Measurements from ENCODE around the gene SLC3A2. TPM values are rescaled to one million over a fixed set of nuclear protein-coding genes. Genes with fewer than 3 reads are reported as not detected.

The SLC3A2 gene
- total and polyA plus RNA-seq, 2 of the 13 experiments (the other 11 are each of a cell fraction or from before 2014, with no cell fraction given) = 213 to 226 TPM

GRCh38 chr11:62855571-62856332 is 24.9 kb upstream of the SLC3A2 start (continued):
- TF ChIP-seq ZNF275 (CRISPR knock-in tag; IDR thresholded peaks at IDR 0.05; ENCODE audit: borderline replicate concordance) = peak; percentile 98
- TF ChIP-seq ZNF720 (CRISPR knock-in tag; IDR thresholded peaks at IDR 0.05) = no peak
- TF ChIP-seq ZHX1 (CRISPR knock-in tag; IDR thresholded peaks at IDR 0.05; ENCODE audit: low read depth) = peak; percentile 75
- peak; percentile 28; the same call in 1 of the 2 replicates for TF ChIP-seq ZNF543 (CRISPR knock-in tag; IDR thresholded peaks at IDR 0.05)
- TF ChIP-seq ZNF576 (CRISPR knock-in tag; IDR thresholded peaks at IDR 0.05) = no peak
- TF ChIP-seq ZBTB20 (CRISPR knock-in tag; IDR thresholded peaks at IDR 0.05; ENCODE audit: borderline replicate concordance, low read depth) = peak; percentile 67; the same call in 1 of the 2 replicates
- TF ChIP-seq DZIP1 (CRISPR knock-in tag; IDR thresholded peaks at IDR 0.05) = peak; percentile 65; the same call in 1 of the 2 replicates
- TF ChIP-seq FOXA3 (CRISPR knock-in tag; IDR thresholded peaks at IDR 0.05) = peak; percentile 57
- TF ChIP-seq ATF4 (CRISPR knock-in tag; IDR thresholded peaks at IDR 0.05) = peak in 1 of 2 experiments; percentile 68; a peak in 1 of 4 replicates
- peak; percentile 99 for TF ChIP-seq TFDP1 (CRISPR knock-in tag; IDR thresholded peaks at IDR 0.05; ENCODE audit: borderline replicate concordance)
- TF ChIP-seq THAP9 (CRISPR knock-in tag; IDR thresholded peaks at IDR 0.05; ENCODE audit: borderline replicate concordance) = peak; percentile 78; the same call in 1 of the 2 replicates
- no peak for TF ChIP-seq ZNF850 (CRISPR knock-in tag; conservative IDR thresholded peaks at IDR 0.05)
- TF ChIP-seq ZNF317 (CRISPR knock-in tag; IDR thresholded peaks at IDR 0.05) = 0 out of 2 replicates have a peak, but pooled peaks have one; percentile 30
- peak; percentile 96 for TF ChIP-seq ZNF143 (CRISPR knock-in tag; IDR thresholded peaks at IDR 0.05)
